ENCODE results near the gene PTPRK. TPM values are rescaled to one million over a fixed set of nuclear protein-coding genes. Genes with fewer than 3 reads are reported as not detected.

PTPRK gene
- polyA plus RNA-seq, 1 donor (not counting 4 experiments of a cell fraction or from before 2014, with no cell fraction given): 52.7 TPM

DNA sequence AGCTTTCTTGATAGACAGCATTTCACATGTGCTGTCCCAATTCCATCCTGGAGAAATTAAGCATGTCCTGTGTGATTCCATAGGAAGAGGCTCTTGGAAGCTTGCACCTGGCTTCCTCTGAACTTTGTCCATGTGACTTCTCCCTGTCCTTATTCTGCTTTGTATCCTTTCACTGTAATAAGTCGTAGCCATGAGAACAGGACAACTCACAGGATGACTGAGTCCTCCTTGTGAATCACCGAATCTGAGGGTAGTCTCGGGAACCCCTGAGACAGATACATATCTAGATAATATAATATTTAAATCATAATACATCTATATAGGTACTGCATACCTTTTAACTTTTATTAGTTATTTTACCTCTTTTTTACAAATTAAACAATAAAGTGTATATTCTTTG is 462.9 kb downstream of the PTPRK start:
- dilution Hi-C loops (cut with MboI; ENCODE audit: extremely low pct_ligation_motif_present, low sequenced_read_pairs): no loop called here
- DNase-seq (ENCODE audit: low read depth, low spot score) (no peak), FAIRE-seq (peak; percentile 53)
- no peaks in the 10 kb centered on the region for H3K27me3 ChIP-seq (ENCODE audit: control insufficient read depth, extremely low read depth, insufficient read depth, low read length)
- no peak overlapping the region for H3K9ac ChIP-seq (ENCODE audit: control insufficient read depth, extremely low read depth, insufficient read depth, low read length)
- H3K36me3 ChIP-seq (ENCODE audit: control insufficient read depth in 2 of 2, extremely low read depth in 1 of 2, insufficient read depth in 2 of 2, low read length in 2 of 2): peaks cover 4 to 5% of the 10 kb centered on the region in 2 experiments
- H3K27ac ChIP-seq (ENCODE audit: control insufficient read depth, insufficient read depth, low read length): peak overlapping the region; percentile 4
- no peaks in the 10 kb centered on the region for H3K4me1 ChIP-seq (ENCODE audit: control insufficient read depth, extremely low read depth, insufficient read depth, low read length)
- H3K4me2 ChIP-seq (ENCODE audit: control insufficient read depth, extremely low read depth, insufficient read depth, low read depth, low read length): no peak overlapping the region
- H2AFZ ChIP-seq (ENCODE audit: control insufficient read depth, low read length): no peak overlapping the region
- H3K79me2 ChIP-seq (ENCODE audit: control insufficient read depth, insufficient read depth, low read length): no peaks in the 10 kb centered on the region
- no peaks in the 10 kb centered on the region for H4K20me1 ChIP-seq (ENCODE audit: control insufficient read depth, extremely low read depth, insufficient read depth, low read length)
- no peak overlapping the region for H3K4me3 ChIP-seq (ENCODE audit: control insufficient read depth in 2 of 3, extremely low read depth in 1 of 3, insufficient read depth in 2 of 3, low read depth in 1 of 3, low read length in 3 of 3)
- TF ChIP-seq EZH2 (IDR thresholded peaks at IDR 0.05; ENCODE audit: low read length) (no peak), CTCF (optimal IDR thresholded peaks at IDR 0.05 in 1 of 3, IDR thresholded peaks at IDR 0.05 in 1 of 3, conservative IDR thresholded peaks at IDR 0.05 in 1 of 3; ENCODE audit: extremely low read depth in 1 of 3, insufficient read depth in 2 of 3, low read length in 3 of 3) (no peak)
- H3K9me1 ChIP-seq (ENCODE audit: control insufficient read depth, extremely low read depth, insufficient read depth, low read length): no peaks in the 10 kb centered on the region
- H3K9me3 ChIP-seq (ENCODE audit: control insufficient read depth, low read depth, low read length): no peaks in the 10 kb centered on the region

GRCh38 chr6:128053109-128053508 is 467.3 kb downstream of the PTPRK start:
- Histone ChIP-seq H3K27me3 (ENCODE audit: control insufficient read depth, extremely low read depth, insufficient read depth, low read length) (no peaks in the 10 kb centered on the region), H3K79me2 (ENCODE audit: control insufficient read depth, insufficient read depth, low read length) (no peaks in the 10 kb centered on the region), H3K9me1 (ENCODE audit: control insufficient read depth, extremely low read depth, insufficient read depth, low read length) (no peaks in the 10 kb centered on the region), H3K9me3 (ENCODE audit: control insufficient read depth, low read depth, low read length) (no peaks in the 10 kb centered on the region), H3K36me3 (ENCODE audit: control insufficient read depth in 2 of 2, extremely low read depth in 1 of 2, insufficient read depth in 2 of 2, low read length in 2 of 2) (peaks cover 4% of the 10 kb centered on the region in 2 experiments), H3K4me2 (ENCODE audit: control insufficient read depth, extremely low read depth, insufficient read depth, low read depth, low read length) (no peak overlapping the region), H3K4me1 (ENCODE audit: control insufficient read depth, extremely low read depth, insufficient read depth, low read length) (no peaks in the 10 kb centered on the region), H3K9ac (ENCODE audit: control insufficient read depth, extremely low read depth, insufficient read depth, low read length) (no peak overlapping the region), H2AFZ (ENCODE audit: control insufficient read depth, low read length) (no peak overlapping the region), H3K4me3 (ENCODE audit: control insufficient read depth in 2 of 3, extremely low read depth in 1 of 3, insufficient read depth in 2 of 3, low read depth in 1 of 3, low read length in 3 of 3) (no peak overlapping the region), H4K20me1 (ENCODE audit: control insufficient read depth, extremely low read depth, insufficient read depth, low read length) (no peaks in the 10 kb centered on the region), H3K27ac (ENCODE audit: control insufficient read depth, insufficient read depth, low read length) (no peak overlapping the region)
- FAIRE-seq: no peak
- dilution Hi-C loops (cut with MboI; ENCODE audit: extremely low pct_ligation_motif_present, low sequenced_read_pairs): no loop called here
- no peak for TF ChIP-seq EZH2 (IDR thresholded peaks at IDR 0.05; ENCODE audit: low read length)
- no peak for TF ChIP-seq CTCF (optimal IDR thresholded peaks at IDR 0.05 in 1 of 3, IDR thresholded peaks at IDR 0.05 in 1 of 3, conservative IDR thresholded peaks at IDR 0.05 in 1 of 3; ENCODE audit: extremely low read depth in 1 of 3, insufficient read depth in 2 of 3, low read length in 3 of 3)
- no peak for DNase-seq (ENCODE audit: low read depth, low spot score)

All from keratinocyte (primary cell).